Liver (tissue), 3 donors: ENCODE results near the gene FBXO34.
A peak's percentile ranks its signal among the peaks of the same experiment; 100 is the strongest.

Experiments used
- ATF3 ChIP-seq: IDR thresholded peaks from 2 replicates; pipeline ENCODE4 v1.6.1; 2016; ENCODE audit warnings: antibody characterized with exemption
- FOXA1 ChIP-seq: IDR thresholded peaks from 2 replicates; pipeline ENCODE4 v1.6.1; 2016; ENCODE audit warnings: antibody characterized with exemption
- GABPA ChIP-seq, 2 donors: IDR thresholded peaks in 1 of 2; conservative IDR thresholded peaks in 1 of 2; 2 replicates each; pipeline ENCODE4 v1.6.1; 2016; ENCODE audit warnings: antibody characterized with exemption in 2 of 2, mild to moderate bottlenecking in 1 of 2, moderate library complexity in 1 of 2
- JUND ChIP-seq, 2 donors: IDR thresholded peaks; 2 replicates each; pipeline ENCODE4 v1.6.1; 2016; ENCODE audit warnings: antibody characterized with exemption in 2 of 2
- RAD21 ChIP-seq, 2 donors: IDR thresholded peaks; 2 replicates each; pipeline ENCODE4 v1.6.1; 2016; ENCODE audit warnings: antibody characterized with exemption in 2 of 2, mild to moderate bottlenecking in 2 of 2
- SP1 ChIP-seq: IDR thresholded peaks from 2 replicates; pipeline ENCODE4 v1.6.1; 2018; ENCODE audit warnings: antibody characterized with exemption, mild to moderate bottlenecking
- TAF1 ChIP-seq: conservative IDR thresholded peaks from 2 replicates; pipeline ENCODE4 v1.6.1; 2016; ENCODE audit warnings: antibody characterized with exemption, mild to moderate bottlenecking
- YY1 ChIP-seq: IDR thresholded peaks from 2 replicates; pipeline ENCODE4 v1.6.1; 2016; ENCODE audit warnings: antibody characterized with exemption, mild to moderate bottlenecking
- TF ChIP-seq, protein P1 (sequence below): fragments of 150-350 bp; IDR thresholded peaks from 2 replicates; pipeline ENCODE4 v1.5.1; 2017; ENCODE audit warnings: improper control_type of control experiment, low read depth, low read length; ENCODE audit not compliant: missing input control
- TF ChIP-seq, protein P2 (sequence below): IDR thresholded peaks from 2 replicates; pipeline ENCODE4 v1.6.1; 2016; ENCODE audit warnings: antibody characterized with exemption
- TF ChIP-seq, protein P3 (sequence below): IDR thresholded peaks from 2 replicates; pipeline ENCODE4 v1.6.1; 2016; ENCODE audit warnings: antibody characterized with exemption, mild to moderate bottlenecking
- TF ChIP-seq, protein P4 (sequence below): IDR thresholded peaks from 2 replicates; pipeline ENCODE4 v1.6.1; 2016; ENCODE audit warnings: antibody characterized with exemption
- donor health status: healthy.
- donor health status: healthy.

- TF ChIP-seq, protein P1, sequence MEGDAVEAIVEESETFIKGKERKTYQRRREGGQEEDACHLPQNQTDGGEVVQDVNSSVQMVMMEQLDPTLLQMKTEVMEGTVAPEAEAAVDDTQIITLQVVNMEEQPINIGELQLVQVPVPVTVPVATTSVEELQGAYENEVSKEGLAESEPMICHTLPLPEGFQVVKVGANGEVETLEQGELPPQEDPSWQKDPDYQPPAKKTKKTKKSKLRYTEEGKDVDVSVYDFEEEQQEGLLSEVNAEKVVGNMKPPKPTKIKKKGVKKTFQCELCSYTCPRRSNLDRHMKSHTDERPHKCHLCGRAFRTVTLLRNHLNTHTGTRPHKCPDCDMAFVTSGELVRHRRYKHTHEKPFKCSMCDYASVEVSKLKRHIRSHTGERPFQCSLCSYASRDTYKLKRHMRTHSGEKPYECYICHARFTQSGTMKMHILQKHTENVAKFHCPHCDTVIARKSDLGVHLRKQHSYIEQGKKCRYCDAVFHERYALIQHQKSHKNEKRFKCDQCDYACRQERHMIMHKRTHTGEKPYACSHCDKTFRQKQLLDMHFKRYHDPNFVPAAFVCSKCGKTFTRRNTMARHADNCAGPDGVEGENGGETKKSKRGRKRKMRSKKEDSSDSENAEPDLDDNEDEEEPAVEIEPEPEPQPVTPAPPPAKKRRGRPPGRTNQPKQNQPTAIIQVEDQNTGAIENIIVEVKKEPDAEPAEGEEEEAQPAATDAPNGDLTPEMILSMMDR, result no peak
- TF ChIP-seq TAF1, result no peak
- peak; percentile 29 for TF ChIP-seq YY1
- no peak for TF ChIP-seq ATF3
- TF ChIP-seq, protein P2, sequence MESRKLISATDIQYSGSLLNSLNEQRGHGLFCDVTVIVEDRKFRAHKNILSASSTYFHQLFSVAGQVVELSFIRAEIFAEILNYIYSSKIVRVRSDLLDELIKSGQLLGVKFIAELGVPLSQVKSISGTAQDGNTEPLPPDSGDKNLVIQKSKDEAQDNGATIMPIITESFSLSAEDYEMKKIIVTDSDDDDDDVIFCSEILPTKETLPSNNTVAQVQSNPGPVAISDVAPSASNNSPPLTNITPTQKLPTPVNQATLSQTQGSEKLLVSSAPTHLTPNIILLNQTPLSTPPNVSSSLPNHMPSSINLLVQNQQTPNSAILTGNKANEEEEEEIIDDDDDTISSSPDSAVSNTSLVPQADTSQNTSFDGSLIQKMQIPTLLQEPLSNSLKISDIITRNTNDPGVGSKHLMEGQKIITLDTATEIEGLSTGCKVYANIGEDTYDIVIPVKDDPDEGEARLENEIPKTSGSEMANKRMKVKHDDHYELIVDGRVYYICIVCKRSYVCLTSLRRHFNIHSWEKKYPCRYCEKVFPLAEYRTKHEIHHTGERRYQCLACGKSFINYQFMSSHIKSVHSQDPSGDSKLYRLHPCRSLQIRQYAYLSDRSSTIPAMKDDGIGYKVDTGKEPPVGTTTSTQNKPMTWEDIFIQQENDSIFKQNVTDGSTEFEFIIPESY, result no peak
- TF ChIP-seq, protein P3, sequence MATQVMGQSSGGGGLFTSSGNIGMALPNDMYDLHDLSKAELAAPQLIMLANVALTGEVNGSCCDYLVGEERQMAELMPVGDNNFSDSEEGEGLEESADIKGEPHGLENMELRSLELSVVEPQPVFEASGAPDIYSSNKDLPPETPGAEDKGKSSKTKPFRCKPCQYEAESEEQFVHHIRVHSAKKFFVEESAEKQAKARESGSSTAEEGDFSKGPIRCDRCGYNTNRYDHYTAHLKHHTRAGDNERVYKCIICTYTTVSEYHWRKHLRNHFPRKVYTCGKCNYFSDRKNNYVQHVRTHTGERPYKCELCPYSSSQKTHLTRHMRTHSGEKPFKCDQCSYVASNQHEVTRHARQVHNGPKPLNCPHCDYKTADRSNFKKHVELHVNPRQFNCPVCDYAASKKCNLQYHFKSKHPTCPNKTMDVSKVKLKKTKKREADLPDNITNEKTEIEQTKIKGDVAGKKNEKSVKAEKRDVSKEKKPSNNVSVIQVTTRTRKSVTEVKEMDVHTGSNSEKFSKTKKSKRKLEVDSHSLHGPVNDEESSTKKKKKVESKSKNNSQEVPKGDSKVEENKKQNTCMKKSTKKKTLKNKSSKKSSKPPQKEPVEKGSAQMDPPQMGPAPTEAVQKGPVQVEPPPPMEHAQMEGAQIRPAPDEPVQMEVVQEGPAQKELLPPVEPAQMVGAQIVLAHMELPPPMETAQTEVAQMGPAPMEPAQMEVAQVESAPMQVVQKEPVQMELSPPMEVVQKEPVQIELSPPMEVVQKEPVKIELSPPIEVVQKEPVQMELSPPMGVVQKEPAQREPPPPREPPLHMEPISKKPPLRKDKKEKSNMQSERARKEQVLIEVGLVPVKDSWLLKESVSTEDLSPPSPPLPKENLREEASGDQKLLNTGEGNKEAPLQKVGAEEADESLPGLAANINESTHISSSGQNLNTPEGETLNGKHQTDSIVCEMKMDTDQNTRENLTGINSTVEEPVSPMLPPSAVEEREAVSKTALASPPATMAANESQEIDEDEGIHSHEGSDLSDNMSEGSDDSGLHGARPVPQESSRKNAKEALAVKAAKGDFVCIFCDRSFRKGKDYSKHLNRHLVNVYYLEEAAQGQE, result no peak
- no peak for TF ChIP-seq RAD21 (IDR thresholded peaks at IDR 0.05)
- TF ChIP-seq JUND (IDR thresholded peaks at IDR 0.05), result no peak
- TF ChIP-seq FOXA1, result no peak
- TF ChIP-seq SP1, result no peak
- TF ChIP-seq, protein P4, sequence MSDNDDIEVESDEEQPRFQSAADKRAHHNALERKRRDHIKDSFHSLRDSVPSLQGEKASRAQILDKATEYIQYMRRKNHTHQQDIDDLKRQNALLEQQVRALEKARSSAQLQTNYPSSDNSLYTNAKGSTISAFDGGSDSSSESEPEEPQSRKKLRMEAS, result no peak
- TF ChIP-seq GABPA (IDR thresholded peaks at IDR 0.05 in 1 of 2, conservative IDR thresholded peaks at IDR 0.05 in 1 of 2), result no peak
Measured at GRCh38 chr14:55332654-55333570, 61.7 kb downstream of the FBXO34 start.
